GM23338 (cell line): ENCODE data around the gene MCC.

ENCODE experiments used
- CREB1 ChIP-seq: fragments of 250-450 bp; sonication (Bioruptor Pico); IDR thresholded peaks from 2 replicates; pipeline ENCODE4 v1.5.0; 2020; ENCODE audit warnings: low read depth, mild to moderate bottlenecking, moderate library complexity
- CTCF ChIP-seq, 2 experiments: fragments of 200-600 bp in 1 of 2; sonication (generic) in 1 of 2; conservative IDR thresholded peaks; 2 replicates each; pipeline versions ENCODE4 v1.5.1 to v1.6.1; 2016 to 2017; ENCODE audit warnings: antibody characterized with exemption in 2 of 2, low read depth in 2 of 2, mild to moderate bottlenecking in 2 of 2, moderate library complexity in 1 of 2
- EZH2 ChIP-seq: fragments of 200-600 bp; sonication (generic); IDR thresholded peaks from one replicate; pipeline ENCODE4 v1.8.0; 2017; ENCODE audit warnings: antibody characterized with exemption, mild to moderate bottlenecking, low read depth; ENCODE audit not compliant: unreplicated experiment
- EZH2phosphoT487 ChIP-seq: fragments of 200-600 bp; sonication (generic); IDR thresholded peaks from one replicate; pipeline ENCODE4 v1.8.1; 2018; ENCODE audit warnings: antibody characterized with exemption; ENCODE audit not compliant: unreplicated experiment
- JUNB ChIP-seq: IDR thresholded peaks from one replicate; pipeline ENCODE4 v1.6.1; 2016; ENCODE audit warnings: antibody characterized with exemption; ENCODE audit not compliant: unreplicated experiment
- NANOG ChIP-seq: IDR thresholded peaks from 2 replicates; pipeline ENCODE4 v1.6.1; 2016; ENCODE audit warnings: antibody characterized with exemption, borderline replicate concordance
- POLR2AphosphoS5 ChIP-seq: IDR thresholded peaks from 2 replicates; pipeline ENCODE4 v1.6.1; 2016; ENCODE audit warnings: antibody characterized with exemption, low read depth
- STAT1 ChIP-seq: IDR thresholded peaks from one replicate; pipeline ENCODE4 v1.6.1; 2016; ENCODE audit warnings: antibody characterized with exemption; ENCODE audit not compliant: unreplicated experiment
- ZNF114 ChIP-seq: fragments of 250-450 bp; sonication (Bioruptor Pico); IDR thresholded peaks from 2 replicates; pipeline ENCODE4 v1.5.0; 2020; ENCODE audit warnings: mild to moderate bottlenecking, moderate library complexity
- ZNF331 ChIP-seq: fragments of 250-450 bp; sonication (Bioruptor Pico); IDR thresholded peaks from 2 replicates; pipeline ENCODE4 v1.5.0; 2020; ENCODE audit warnings: low read depth, mild to moderate bottlenecking, moderate library complexity
- TF ChIP-seq, protein P1 (sequence below): IDR thresholded peaks from one replicate; pipeline ENCODE4 v1.6.1; 2018; ENCODE audit warnings: antibody characterized with exemption; ENCODE audit not compliant: unreplicated experiment
- TF ChIP-seq, protein P2 (sequence below): IDR thresholded peaks from 2 replicates; pipeline ENCODE4 v1.6.1; 2016; ENCODE audit warnings: antibody characterized with exemption

DNA sequence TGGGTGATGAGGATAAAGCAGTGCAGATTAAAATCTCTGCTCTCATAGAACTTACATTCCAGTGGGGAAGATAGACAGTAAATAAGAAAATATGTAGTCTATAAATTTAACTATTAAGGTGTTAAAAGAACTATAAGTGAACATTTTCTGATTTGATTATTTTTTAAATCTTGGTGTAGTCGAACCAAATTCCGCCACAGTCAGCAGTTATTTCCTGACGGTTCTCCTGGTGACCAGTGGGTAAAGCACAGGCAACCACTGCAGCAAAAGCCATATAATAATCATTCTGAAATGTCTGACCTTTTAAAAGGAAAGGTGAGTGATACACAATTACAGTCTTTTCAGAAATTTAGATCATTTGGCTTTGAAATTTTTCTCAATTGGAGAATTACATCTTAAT, 484.5 kb downstream of the MCC start:
- TF ChIP-seq CTCF (conservative IDR thresholded peaks at IDR 0.05; ENCODE audit: low read depth in 2 of 2) = no peak
- TF ChIP-seq POLR2AphosphoS5 = no peak
- no peak for TF ChIP-seq EZH2phosphoT487
- TF ChIP-seq EZH2 = no peak
- TF ChIP-seq, protein P1, sequence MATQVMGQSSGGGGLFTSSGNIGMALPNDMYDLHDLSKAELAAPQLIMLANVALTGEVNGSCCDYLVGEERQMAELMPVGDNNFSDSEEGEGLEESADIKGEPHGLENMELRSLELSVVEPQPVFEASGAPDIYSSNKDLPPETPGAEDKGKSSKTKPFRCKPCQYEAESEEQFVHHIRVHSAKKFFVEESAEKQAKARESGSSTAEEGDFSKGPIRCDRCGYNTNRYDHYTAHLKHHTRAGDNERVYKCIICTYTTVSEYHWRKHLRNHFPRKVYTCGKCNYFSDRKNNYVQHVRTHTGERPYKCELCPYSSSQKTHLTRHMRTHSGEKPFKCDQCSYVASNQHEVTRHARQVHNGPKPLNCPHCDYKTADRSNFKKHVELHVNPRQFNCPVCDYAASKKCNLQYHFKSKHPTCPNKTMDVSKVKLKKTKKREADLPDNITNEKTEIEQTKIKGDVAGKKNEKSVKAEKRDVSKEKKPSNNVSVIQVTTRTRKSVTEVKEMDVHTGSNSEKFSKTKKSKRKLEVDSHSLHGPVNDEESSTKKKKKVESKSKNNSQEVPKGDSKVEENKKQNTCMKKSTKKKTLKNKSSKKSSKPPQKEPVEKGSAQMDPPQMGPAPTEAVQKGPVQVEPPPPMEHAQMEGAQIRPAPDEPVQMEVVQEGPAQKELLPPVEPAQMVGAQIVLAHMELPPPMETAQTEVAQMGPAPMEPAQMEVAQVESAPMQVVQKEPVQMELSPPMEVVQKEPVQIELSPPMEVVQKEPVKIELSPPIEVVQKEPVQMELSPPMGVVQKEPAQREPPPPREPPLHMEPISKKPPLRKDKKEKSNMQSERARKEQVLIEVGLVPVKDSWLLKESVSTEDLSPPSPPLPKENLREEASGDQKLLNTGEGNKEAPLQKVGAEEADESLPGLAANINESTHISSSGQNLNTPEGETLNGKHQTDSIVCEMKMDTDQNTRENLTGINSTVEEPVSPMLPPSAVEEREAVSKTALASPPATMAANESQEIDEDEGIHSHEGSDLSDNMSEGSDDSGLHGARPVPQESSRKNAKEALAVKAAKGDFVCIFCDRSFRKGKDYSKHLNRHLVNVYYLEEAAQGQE = no peak
- TF ChIP-seq NANOG = no peak
- TF ChIP-seq STAT1 = no peak
- TF ChIP-seq CREB1 (CRISPR knock-in tag) = no peak
- TF ChIP-seq, protein P2, sequence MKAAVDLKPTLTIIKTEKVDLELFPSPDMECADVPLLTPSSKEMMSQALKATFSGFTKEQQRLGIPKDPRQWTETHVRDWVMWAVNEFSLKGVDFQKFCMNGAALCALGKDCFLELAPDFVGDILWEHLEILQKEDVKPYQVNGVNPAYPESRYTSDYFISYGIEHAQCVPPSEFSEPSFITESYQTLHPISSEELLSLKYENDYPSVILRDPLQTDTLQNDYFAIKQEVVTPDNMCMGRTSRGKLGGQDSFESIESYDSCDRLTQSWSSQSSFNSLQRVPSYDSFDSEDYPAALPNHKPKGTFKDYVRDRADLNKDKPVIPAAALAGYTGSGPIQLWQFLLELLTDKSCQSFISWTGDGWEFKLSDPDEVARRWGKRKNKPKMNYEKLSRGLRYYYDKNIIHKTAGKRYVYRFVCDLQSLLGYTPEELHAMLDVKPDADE = no peak
- TF ChIP-seq JUNB = no peak
- no peak for TF ChIP-seq ZNF331 (CRISPR knock-in tag)
- TF ChIP-seq ZNF114 = no peak
